ENCODE measurements around the gene UBTF.

The UBTF gene

DNA sequence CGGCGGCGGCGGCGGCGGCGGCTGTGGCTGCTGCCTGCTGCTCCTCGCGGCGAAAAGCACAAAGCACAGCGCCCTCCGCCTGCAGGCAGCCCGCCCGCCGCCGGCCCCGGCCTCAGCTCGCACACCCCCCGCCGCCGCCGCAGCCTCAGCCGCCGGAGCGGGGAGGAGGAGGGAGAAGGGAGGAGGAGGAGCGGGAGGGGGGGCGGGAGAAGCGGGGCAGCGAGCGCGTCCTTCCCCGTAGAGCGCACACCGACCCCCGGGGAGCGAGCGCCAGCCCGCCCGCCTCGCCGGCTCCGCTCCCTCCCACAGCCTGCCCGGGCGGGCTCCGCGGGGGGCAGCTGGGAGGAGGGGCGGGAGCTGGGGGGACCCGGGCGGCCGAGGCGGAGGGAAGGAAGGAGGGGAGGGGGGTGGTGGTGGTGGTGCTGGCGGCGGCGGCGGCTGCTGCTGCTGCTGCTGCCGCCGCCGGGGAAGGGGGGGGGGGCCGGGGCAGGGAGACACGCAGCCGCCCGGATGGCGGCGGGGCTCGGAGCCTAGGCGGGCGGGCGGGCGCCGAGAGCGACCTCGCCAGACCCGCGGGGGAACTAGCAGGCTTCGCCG is at the start of gene UBTF:
TSS of gene UBTF (minus strand) at position 60 of the 597 bp plus-strand sequence. CDS start 1,446 bp downstream, outside the sequence.
- no peak for DNase-seq (ENCODE audit: low spot score)

DNA sequence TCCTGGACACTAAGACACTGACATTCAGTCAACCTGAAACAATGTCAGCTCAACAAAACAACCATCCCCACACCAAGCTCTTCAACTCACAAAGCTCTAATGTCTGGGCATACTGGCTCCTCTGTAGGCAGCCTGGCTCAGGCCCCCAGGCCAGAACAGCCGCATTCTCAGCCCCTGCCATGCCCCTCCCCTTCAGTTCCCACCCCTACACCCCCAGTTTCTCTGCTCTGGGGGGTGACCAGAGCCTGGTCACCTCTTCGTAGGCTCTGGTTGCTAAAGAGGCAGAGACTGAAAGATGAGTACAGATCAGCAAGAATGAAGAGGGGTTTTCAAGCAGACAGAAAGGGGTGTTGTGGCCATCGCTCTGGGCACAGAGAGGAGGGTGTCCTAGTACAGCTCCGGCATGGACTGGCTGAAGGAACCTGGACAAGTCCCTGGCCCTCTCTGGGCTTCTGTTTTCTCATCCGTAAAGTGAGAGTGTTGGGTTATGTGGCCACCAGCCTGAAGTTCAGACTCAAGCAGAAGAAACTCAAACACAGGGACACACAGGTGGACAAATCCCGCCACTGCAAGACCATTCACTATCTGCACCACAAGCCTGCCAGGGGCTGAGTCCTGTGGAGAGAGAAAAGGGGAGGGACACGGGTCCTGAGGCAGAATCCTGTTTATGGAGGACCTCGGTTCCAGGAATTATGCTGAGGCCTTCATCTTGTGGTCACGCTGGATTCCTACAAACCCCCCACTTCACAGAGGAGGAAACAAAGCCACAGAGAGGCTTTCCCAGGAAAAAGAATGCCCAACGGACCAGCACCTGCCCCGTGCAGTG is 49.4 kb upstream of the UBTF start:
- DNase-seq (ENCODE audit: low spot score): no peak

- no peak for DNase-seq (ENCODE audit: low spot score)
These were observed 48.5 kb upstream of the UBTF start, which contains the start of gene SLC4A1 for GRCh38 chr17:44267818-44268490. SLC4A1 (minus strand) TSS chr17:44268135; CDS start chr17:44262866, 5,269 bp downstream.

DNA sequence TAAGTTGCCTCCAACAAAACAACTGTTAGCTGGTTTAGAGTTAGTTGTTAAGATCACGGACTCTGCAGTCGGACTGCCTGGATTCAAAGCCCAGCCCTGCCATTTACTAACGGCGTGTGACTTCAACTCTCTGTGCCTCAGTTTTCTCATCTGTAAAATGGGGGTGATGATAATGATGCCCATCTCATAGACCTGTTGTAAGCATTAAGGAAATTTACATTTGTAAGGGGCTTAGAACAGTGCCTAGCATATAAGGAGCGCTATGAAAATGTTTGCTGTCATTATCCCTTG is 47.6 kb upstream of the UBTF start:
- DNase-seq (ENCODE audit: low spot score): no peak

DNA sequence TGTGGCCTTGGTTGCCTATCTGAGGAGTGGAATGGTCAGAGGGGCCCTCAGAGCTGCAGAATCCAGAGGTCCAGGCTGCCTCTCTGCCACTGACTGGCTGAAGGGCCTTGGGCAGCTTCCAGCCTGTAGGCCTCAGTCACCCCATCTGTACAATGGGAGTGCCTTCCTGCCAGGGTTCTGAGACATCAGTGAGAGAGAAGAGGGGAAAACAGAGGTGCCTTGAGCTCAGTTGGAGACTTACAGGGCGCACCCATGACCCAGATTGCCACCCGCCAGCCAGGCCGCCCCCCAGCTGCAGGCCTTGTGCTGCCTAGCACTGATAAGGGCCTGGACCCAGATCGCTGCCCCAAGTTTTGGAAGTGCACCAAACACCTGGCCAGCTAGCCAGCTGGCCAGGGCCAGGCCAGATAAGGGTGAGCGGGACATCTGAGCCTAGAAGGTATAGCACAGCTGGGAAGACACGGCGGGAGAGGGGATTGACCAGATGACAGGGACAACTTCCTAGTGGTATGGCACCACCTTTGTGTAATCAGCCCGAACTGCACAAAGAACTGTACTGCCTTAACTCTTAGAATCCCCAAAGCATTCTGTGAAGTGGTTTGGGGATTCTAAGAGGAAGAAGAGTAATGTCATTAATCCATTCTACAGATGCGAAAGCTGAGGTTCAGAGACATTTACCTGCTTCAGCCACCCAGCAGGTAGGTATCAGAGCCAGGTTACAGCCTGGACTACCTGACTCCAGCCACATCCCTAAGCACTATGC is 47.1 kb upstream of the UBTF start:
- no peak for DNase-seq (ENCODE audit: low spot score)

DNA sequence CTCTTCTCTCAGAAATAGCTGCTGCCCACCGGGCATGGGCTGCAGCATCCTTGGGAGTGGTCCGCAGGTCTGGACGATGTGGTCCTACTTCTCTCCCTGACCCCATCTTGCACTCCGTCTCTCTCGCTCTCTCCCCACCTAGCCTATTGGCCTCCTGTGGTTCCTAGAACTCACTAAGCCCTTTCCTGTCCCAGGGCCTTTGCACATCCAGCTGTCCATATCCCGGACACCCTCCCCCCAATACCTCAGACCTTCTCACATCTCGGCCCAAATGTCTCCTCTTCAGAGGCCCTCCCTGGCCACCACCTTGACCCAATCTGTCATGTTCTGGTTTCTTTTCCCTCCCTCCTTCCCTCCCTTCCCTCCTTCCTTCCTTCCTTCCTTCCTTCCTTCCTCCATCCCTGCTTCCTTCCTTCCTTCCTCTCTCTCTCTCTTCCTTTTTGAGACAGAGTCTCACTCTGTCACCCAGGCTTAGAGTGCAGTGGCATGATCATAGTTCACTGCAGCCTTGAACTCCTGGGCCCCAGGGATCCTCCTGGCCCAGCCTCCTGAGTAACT is 43.9 kb upstream of the UBTF start:
- no peak for DNase-seq (ENCODE audit: low spot score)

DNA sequence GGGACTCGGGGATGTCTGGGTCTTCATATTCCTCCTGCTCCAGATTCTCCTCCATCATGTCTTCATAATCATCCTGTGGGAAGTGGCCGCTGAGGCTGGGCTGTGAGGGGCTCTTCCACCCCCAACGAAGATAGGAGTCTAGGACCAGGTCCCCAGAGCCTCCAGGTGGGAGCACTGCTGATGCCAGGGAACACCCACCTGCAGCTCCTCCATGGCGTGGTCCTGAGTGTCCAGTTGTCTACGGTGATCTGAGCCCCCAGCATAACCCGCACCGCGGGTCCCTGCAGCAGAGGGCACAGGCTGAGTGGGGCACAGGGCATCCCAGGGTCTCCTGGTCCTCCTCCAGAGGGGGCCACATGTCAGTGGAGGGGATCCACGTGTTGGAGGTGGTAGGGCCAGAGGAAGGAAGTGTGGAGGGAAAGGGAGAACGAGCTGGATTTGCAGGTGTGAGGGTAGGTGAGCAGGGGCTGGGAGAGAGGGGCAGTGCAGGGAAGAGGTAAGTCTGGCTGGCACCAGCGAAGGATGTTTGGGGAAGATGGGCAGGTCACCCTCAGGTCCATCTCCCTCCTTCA is 43.3 kb upstream of the UBTF start:
- no peak for DNase-seq (ENCODE audit: low spot score)

- DNase-seq (ENCODE audit: low spot score): no peak
These were observed 40.8 kb upstream of the UBTF start for GRCh38 chr17:44260296-44260695.

- no peak for DNase-seq (ENCODE audit: low spot score)
These were observed 39.4 kb upstream of the UBTF start for GRCh38 chr17:44258811-44259351.

GRCh38 chr17:44257815-44258760 is 38.6 kb upstream of the UBTF start:
- DNase-seq (ENCODE audit: low spot score): no peak

- no peak for DNase-seq (ENCODE audit: low spot score)
These were observed 37.2 kb upstream of the UBTF start for GRCh38 chr17:44256671-44257070.

DNA sequence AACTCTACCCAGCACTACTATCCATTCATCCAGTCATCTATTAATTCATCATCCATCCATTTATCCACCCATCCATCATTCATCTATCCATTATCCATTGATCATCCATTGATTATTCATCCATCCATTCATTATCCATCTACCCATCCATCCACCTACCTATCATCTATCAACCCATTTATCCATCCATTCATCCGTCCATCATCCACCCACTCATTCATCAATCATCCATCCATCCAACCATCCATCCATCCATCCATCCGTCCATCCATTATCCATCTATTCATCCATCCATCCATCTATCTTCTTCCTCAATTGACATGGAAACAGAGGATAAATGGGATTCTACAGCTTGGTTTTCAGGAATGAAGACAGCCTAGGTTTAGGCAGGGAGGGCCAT is 36.4 kb upstream of the UBTF start:
- no peak for DNase-seq (ENCODE audit: low spot score)

DNA sequence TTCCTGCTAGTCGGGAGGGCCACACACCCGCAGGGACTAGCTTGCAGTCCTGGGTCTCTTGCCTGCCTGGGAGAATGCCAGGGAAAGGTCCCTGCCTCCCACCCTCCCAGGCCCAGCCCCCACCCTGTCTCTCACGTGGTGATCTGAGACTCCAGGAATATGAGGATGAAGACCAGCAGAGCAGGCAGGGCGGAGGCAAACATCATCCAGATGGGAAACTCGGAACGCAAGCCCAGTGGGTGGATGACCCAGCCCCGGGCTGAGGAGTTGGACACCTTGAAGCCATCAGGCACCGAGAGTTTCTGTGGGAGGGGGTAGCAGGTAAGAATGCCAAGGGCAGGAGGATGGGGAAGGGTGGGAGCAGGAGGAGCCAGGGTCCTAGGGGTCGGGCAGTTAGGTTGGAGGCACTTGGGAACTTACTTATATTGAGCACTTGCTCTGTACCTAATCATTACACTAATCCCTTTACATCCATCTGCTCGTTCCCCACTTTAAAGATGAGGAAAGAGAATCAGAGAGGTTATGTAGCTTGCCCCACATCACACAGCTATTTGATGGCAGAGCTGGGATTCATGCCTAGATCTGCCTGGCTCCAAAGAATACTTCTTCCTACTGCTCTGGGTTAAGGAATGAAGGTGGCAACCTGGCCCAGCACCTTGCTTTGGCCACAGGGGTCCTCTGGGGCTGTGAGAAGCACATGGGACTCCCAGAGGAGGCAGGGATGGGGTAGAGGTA is 35.1 kb upstream of the UBTF start:
- no peak for DNase-seq (ENCODE audit: low spot score)

- no peak for DNase-seq (ENCODE audit: low spot score)
These were observed 33.5 kb upstream of the UBTF start for GRCh38 chr17:44253006-44253405.

DNA sequence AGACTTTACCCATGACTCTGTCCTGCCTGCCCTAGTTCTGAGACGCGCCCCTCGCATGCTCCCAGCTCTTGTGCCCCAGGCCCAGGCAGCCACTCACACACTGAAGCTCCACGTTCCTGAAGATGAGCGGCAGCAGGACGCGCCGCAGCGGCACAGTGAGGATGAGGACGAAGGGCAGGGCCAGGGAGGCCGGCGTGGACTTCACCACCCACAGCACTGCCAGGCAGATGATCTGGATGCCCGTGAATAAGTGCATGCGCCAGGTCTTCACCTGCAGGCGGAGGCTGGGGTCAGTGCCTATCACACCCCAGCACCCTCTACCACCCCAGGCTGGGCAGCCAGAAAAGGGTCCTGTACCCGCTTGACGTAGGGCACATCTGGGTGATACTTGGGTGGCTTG is 31.6 kb upstream of the UBTF start:
- DNase-seq (ENCODE audit: low spot score): no peak

- no peak for DNase-seq (ENCODE audit: low spot score)
These were observed 30.2 kb upstream of the UBTF start for GRCh38 chr17:44249501-44250246.

GRCh38 chr17:44247876-44248736 is 28.6 kb upstream of the UBTF start:
- DNase-seq (ENCODE audit: low spot score): no peak

DNA sequence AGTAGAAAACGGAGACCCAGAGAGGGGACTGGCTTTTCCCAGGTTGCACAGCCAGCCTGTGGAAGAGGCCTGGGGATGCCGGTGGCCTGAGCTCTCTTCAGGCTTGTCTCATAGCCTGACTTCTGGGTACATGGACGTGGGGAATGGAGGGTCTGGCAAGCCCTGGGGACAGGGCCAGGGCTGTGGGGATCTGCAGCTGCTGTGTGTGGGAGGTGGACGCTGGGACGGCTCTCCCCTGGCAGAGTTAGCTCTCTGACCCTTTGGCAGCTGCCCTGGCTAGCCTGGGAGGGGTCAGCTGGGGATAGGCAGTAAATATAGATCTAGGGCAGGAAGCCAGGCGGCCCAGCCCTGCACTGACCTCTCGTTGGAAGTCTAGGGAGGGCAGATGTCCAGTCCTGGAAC is 28.0 kb upstream of the UBTF start:
- no peak for DNase-seq (ENCODE audit: low spot score)
